SK-N-SH (cell line): ENCODE data around the gene DIAPH2. TPM values are rescaled to one million over a fixed set of nuclear protein-coding genes. Genes with fewer than 3 reads are reported as not detected.

Experiments
- CTCF ChIA-PET: fragments of 300-600, 350-600 bp; formaldehyde crosslinking; extraction: SDS; loops from one replicate; lab custom pipeline; 2021; lab: Yijun Ruan, JAX
- POLR2A ChIA-PET: fragments of 350-600 bp; sonication (Branson Sonifier 250); formaldehyde crosslinking; extraction: SDS; loops from one replicate; lab custom pipeline; 2020; ENCODE audit warnings: antibody characterized with exemption, inconsistent platforms; lab: Yijun Ruan, JAX
- DNase-seq: peaks from one replicate; pipeline ENCODE4 v3.0.0; 2012
- H2AFZ ChIP-seq: fragments of 200-600 bp; sonication (generic); 2 replicates; pipeline ENCODE4 v1.8.1; 2016; ENCODE audit warnings: antibody characterized with exemption, mild to moderate bottlenecking, low read depth
- H3F3A ChIP-seq: fragments of 200-600 bp; sonication (generic); replicated peaks from 2 replicates; pipeline ENCODE3; 2016; ENCODE audit warnings: antibody characterized with exemption, mild to moderate bottlenecking; ENCODE audit not compliant: insufficient read depth
- H3K27ac ChIP-seq, 2 experiments: fragments of 200-500 bp in 1 of 2; fragments of 200-600 bp in 1 of 2; sonication (Bioruptor generic) in 1 of 2; sonication (generic), shearing (Covaris generic) in 1 of 2; 2 replicates each; pipeline versions ENCODE4 v1.5.1 to v1.6.1; 2014 to 2016; ENCODE audit warnings: low read depth in 2 of 2, inconsistent platforms in 1 of 2, low read length in 1 of 2, mild to moderate bottlenecking in 1 of 2, mixed read lengths in 1 of 2
- H3K27me3 ChIP-seq: fragments of 200-600 bp; sonication (generic), shearing (Covaris generic); 2 replicates; pipeline ENCODE4 v1.6.1; 2016; ENCODE audit warnings: mixed run types; ENCODE audit not compliant: insufficient read depth
- H3K36me3 ChIP-seq, 2 experiments: fragments of 200-500 bp in 1 of 2; fragments of 200-600 bp in 1 of 2; sonication (Bioruptor generic) in 1 of 2; sonication (generic) in 1 of 2; replicated peaks in 1 of 2; 2 replicates each; pipeline versions ENCODE3 to v1.5.1; 2014 to 2016; ENCODE audit warnings: low read length in 1 of 2, mild to moderate bottlenecking in 1 of 2; ENCODE audit not compliant: insufficient read depth in 2 of 2, control insufficient read depth in 1 of 2
- H3K4me1 ChIP-seq, 2 experiments: fragments of 200-500 bp in 1 of 2; fragments of 200-600 bp in 1 of 2; sonication (Bioruptor generic) in 1 of 2; sonication (generic), shearing (Covaris generic) in 1 of 2; 2 replicates each; pipeline versions ENCODE4 v1.5.1 to v1.6.1; 2014 to 2016; ENCODE audit warnings: low read depth in 1 of 2, low read length in 1 of 2, mixed run types in 1 of 2; ENCODE audit not compliant: insufficient read depth in 2 of 2, control insufficient read depth in 1 of 2
- H3K4me2 ChIP-seq: fragments of 200-600 bp; sonication (generic), shearing (Covaris generic); 2 replicates; pipeline ENCODE4 v1.6.1; 2017; ENCODE audit warnings: mixed run types
- H3K4me3 ChIP-seq, 2 experiments: fragments of 200-500 bp in 1 of 2; fragments of 200-600 bp in 1 of 2; sonication (Bioruptor generic) in 1 of 2; sonication (generic), shearing (Covaris generic) in 1 of 2; 2 replicates each; pipeline versions ENCODE4 v1.5.1 to v1.8.1; 2014 to 2016; ENCODE audit warnings: low read depth in 2 of 2, inconsistent platforms in 1 of 2, low read length in 1 of 2, mild to moderate bottlenecking in 1 of 2, mixed read lengths in 1 of 2, moderate library complexity in 1 of 2
- H3K79me2 ChIP-seq: fragments of 200-600 bp; sonication (generic); 2 replicates; pipeline ENCODE4 v1.8.1; 2017; ENCODE audit warnings: mild to moderate bottlenecking; ENCODE audit not compliant: insufficient read depth
- H3K9ac ChIP-seq: fragments of 200-600 bp; sonication (generic); 2 replicates; pipeline ENCODE4 v1.6.1; 2017; ENCODE audit warnings: mixed run types
- H3K9me2 ChIP-seq: fragments of 200-600 bp; sonication (generic); 2 replicates; pipeline ENCODE4 v1.6.1; 2017; ENCODE audit warnings: mixed run types
- H3K9me3 ChIP-seq: fragments of 200-600 bp; sonication (generic); 2 replicates; pipeline ENCODE4 v1.6.1; 2017; ENCODE audit warnings: mixed run types, mild to moderate bottlenecking, moderate library complexity
- H4K20me1 ChIP-seq: fragments of 200-600 bp; sonication (generic); 2 replicates; pipeline ENCODE4 v1.6.1; 2017; ENCODE audit warnings: mild to moderate bottlenecking, mixed run types; ENCODE audit not compliant: insufficient read depth
- FOXM1 ChIP-seq: IDR thresholded peaks from 2 replicates; pipeline ENCODE4 v1.4.0; 2012; ENCODE audit warnings: low read depth, mild to moderate bottlenecking
- POLR2AphosphoS5 ChIP-seq: IDR thresholded peaks from 2 replicates; pipeline ENCODE4 v1.6.1; 2012; ENCODE audit warnings: low read depth, low read length
- RCOR1 ChIP-seq: fragments of 150-350 bp; IDR thresholded peaks from 2 replicates; pipeline ENCODE4 v1.6.1; 2017; ENCODE audit warnings: antibody characterized with exemption, low read length
- REST ChIP-seq: IDR thresholded peaks from 2 replicates; pipeline ENCODE4 v1.6.1; 2012; ENCODE audit warnings: mild to moderate bottlenecking, low read depth, low read length, moderate library complexity
- RXRA ChIP-seq: IDR thresholded peaks from 2 replicates; pipeline ENCODE4 v1.4.0; 2012; ENCODE audit warnings: low read depth, mild to moderate bottlenecking, borderline replicate concordance
- SIN3A ChIP-seq: IDR thresholded peaks from 2 replicates; pipeline ENCODE4 v1.6.1; 2012; ENCODE audit warnings: low read depth, mild to moderate bottlenecking, low read length, moderate library complexity, borderline replicate concordance
- SMC3 ChIP-seq: IDR thresholded peaks from 2 replicates; pipeline ENCODE4 v1.6.1; 2012; ENCODE audit warnings: low read depth, low read length, improper control_type of control experiment
- TEAD4 ChIP-seq: IDR thresholded peaks from 2 replicates; pipeline ENCODE4 v1.4.0; 2012; ENCODE audit warnings: mild to moderate bottlenecking, borderline replicate concordance; ENCODE audit not compliant: insufficient read depth
- WGBS: methylation state at CpG from one replicate; pipeline ENCODE4 v1.1.6; 2017; ENCODE audit warnings: low lambda C conversion rate; 5-methylcytosine and 5-hydroxymethylcytosine counted together
- polyA plus RNA-seq, 3 experiments: library from polyadenylated mRNA; depleted of rRNA; stranded (reverse); fragments of >200 nt; gene quantifications; 2 replicates each; pipeline ENCODE4 v1.2.3, GENCODE V29; 2012
- TF ChIP-seq, protein P1 (sequence below): IDR thresholded peaks from 2 replicates; pipeline ENCODE4 v1.4.0; 2012; ENCODE audit warnings: low read depth, borderline replicate concordance
- TF ChIP-seq, protein P2 (sequence below): IDR thresholded peaks from 2 replicates; pipeline ENCODE4; 2012
- TF ChIP-seq, protein P3 (sequence below): IDR thresholded peaks from 2 replicates; pipeline ENCODE4 v1.4.0; 2012; ENCODE audit warnings: low read depth, borderline replicate concordance

DIAPH2 gene
- polyA plus RNA-seq, 1 of the 3 experiments (the other 2 are of a cell fraction), result 1.1 TPM

DNA sequence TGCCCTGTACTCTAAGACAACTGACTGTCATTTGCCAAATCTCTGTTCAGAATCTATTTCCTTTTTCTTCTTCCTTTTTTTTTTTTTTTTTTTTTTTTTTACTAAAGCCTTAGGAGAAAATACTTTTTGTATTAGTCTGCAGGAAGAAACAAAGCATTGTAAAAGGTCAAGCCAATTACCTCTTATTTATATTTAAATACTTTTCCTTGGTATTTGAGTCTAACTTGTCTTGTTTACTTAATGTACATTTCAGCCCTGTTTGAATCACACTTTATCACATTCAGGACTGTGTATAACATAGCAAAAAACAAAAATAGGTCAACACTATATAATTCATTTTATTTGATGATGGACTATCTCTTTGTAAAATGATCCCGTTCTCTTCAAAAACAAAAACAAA lies 461.3 kb downstream of the DIAPH2 start:
- H3K9me3 ChIP-seq, result no peaks in the 10 kb centered on the region
- H3F3A ChIP-seq, result no peaks in the 10 kb centered on the region
- no peak overlapping the region for H2AFZ ChIP-seq
- H3K9ac ChIP-seq, result no peak overlapping the region
- no peaks in the 10 kb centered on the region for H4K20me1 ChIP-seq
- no peaks in the 10 kb centered on the region for H3K9me2 ChIP-seq
- H3K4me3 ChIP-seq, result no peak overlapping the region
- POLR2A ChIA-PET, result no interaction called here
- H3K4me1 ChIP-seq, result no peaks in the 10 kb centered on the region
- no peak overlapping the region for H3K4me2 ChIP-seq
- no peaks in the 10 kb centered on the region for H3K27me3 ChIP-seq
- no peak overlapping the region for H3K27ac ChIP-seq
- TF ChIP-seq, protein P1, sequence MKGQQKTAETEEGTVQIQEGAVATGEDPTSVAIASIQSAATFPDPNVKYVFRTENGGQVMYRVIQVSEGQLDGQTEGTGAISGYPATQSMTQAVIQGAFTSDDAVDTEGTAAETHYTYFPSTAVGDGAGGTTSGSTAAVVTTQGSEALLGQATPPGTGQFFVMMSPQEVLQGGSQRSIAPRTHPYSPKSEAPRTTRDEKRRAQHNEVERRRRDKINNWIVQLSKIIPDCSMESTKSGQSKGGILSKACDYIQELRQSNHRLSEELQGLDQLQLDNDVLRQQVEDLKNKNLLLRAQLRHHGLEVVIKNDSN, result no peak
- TF ChIP-seq TEAD4, result no peak
- no peak for TF ChIP-seq POLR2AphosphoS5
- TF ChIP-seq REST, result no peak
- TF ChIP-seq RCOR1, result no peak
- no peak for TF ChIP-seq FOXM1
- TF ChIP-seq RXRA, result no peak
- no peak for TF ChIP-seq SIN3A
- no peak for TF ChIP-seq SMC3
- TF ChIP-seq, protein P2, sequence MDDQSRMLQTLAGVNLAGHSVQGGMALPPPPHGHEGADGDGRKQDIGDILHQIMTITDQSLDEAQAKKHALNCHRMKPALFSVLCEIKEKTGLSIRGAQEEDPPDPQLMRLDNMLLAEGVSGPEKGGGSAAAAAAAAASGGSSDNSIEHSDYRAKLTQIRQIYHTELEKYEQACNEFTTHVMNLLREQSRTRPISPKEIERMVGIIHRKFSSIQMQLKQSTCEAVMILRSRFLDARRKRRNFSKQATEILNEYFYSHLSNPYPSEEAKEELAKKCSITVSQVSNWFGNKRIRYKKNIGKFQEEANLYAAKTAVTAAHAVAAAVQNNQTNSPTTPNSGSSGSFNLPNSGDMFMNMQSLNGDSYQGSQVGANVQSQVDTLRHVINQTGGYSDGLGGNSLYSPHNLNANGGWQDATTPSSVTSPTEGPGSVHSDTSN, result no peak
- TF ChIP-seq, protein P3, sequence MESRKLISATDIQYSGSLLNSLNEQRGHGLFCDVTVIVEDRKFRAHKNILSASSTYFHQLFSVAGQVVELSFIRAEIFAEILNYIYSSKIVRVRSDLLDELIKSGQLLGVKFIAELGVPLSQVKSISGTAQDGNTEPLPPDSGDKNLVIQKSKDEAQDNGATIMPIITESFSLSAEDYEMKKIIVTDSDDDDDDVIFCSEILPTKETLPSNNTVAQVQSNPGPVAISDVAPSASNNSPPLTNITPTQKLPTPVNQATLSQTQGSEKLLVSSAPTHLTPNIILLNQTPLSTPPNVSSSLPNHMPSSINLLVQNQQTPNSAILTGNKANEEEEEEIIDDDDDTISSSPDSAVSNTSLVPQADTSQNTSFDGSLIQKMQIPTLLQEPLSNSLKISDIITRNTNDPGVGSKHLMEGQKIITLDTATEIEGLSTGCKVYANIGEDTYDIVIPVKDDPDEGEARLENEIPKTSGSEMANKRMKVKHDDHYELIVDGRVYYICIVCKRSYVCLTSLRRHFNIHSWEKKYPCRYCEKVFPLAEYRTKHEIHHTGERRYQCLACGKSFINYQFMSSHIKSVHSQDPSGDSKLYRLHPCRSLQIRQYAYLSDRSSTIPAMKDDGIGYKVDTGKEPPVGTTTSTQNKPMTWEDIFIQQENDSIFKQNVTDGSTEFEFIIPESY, result no peak
- H3K36me3 ChIP-seq, result no peaks in the 10 kb centered on the region
- CTCF ChIA-PET, result no interaction called here
- DNase-seq, result no peak
- no peaks in the 10 kb centered on the region for H3K79me2 ChIP-seq
- 46% methylated on average over 1 of the region's 1 CpG for WGBS
